ENCODE measurements around the gene LRP11.
"Not testable (repeated sequence)": the region's sequence is repeated elsewhere in the genome, so short reads cannot be mapped to it uniquely, and the experiment has no call there.

LRP11 gene, protein sequence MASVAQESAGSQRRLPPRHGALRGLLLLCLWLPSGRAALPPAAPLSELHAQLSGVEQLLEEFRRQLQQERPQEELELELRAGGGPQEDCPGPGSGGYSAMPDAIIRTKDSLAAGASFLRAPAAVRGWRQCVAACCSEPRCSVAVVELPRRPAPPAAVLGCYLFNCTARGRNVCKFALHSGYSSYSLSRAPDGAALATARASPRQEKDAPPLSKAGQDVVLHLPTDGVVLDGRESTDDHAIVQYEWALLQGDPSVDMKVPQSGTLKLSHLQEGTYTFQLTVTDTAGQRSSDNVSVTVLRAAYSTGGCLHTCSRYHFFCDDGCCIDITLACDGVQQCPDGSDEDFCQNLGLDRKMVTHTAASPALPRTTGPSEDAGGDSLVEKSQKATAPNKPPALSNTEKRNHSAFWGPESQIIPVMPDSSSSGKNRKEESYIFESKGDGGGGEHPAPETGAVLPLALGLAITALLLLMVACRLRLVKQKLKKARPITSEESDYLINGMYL

DNA sequence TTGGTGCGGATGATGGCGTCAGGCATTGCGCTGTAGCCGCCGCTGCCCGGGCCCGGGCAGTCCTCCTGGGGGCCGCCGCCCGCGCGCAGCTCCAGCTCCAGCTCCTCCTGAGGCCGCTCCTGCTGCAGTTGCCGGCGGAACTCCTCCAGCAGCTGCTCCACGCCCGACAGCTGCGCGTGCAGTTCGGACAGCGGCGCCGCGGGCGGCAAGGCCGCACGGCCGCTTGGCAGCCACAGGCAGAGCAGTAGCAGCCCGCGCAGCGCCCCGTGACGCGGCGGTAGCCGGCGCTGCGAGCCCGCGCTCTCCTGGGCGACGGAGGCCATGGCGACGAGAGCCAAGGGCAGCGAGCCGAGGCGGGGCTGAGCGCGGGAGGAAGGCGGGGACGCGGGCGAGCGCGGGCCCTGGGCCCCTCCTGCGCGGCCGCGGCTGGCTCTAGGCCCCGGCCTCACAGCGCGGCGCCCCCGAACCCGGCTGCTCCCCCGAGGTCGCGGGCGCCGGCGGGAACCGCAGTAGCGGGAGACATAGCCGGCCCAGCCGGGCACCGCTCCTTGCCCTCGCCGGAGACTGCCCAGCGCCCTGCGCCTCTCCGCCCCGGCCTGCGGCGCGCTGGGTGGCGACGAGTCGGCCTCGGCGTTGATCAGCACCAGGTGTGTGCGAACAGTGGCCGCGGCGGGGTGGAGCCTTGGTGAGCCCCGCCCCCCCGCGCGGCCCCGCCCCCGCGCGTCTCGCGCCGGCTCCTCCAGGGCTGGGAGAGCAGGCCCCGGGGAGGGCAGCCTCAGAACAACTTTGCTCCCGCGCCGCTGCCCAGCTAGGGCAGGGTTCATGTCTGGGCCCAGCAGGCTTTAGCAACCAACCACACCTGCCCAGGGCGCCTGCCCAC, at the start of gene LRP11:
TSS of gene LRP11 (minus strand) at position 662 of the 880 bp plus-strand sequence. CDS start at position 323, 339 bp downstream.
- peak; percentile 59 to 67 (median 62) for DNase-seq

DNA sequence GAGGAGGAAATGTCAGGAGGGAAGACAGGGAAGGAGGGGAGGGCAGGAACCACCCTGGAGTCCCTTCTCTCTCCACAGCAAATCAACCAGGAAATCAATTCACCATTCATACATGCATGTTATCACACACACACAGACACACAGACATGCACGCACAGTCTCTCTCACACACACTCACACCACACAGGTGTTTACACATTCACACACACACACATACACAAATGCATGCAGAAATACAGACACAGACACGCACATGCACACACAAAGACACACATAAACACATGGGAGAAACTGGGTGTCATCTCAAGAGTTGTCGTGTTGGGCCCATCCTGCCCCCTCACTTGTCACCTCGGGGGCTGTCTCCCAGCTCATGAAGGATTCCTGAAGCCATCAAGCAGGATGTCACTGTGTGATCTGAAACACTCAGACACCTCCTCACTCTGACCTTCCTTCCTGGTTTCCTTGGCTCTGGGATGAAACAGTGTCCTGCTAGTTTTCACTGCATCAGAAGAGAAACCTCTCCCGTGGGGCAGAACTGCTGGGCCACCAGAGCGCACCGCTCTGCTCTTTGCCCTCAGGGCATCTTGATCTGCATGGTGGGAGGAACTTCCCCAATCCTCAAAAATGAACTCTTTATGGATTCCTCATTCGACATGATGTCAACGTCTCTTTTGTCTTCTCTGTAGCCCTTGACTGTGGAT, 49.5 kb upstream of the LRP11 start:
- DNase-seq: no peak

DNA sequence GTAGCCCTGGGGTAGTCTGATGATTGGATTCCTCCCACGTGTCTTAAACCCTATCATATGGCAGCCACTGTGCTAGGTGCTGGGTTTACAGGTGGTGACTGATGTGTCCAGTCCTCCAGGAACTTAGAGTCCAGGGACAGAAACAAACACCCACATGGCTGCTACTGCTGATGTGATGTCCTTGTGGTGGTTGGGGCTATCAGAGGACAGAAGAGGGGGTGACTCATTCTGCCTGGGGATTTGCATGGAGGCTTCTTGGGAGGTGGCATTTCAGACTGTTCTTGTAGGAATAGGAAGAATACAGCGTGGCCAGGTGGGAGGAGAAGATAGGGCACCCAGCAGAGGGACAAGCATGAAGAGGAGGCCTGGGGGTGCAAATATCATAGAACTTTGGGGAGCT, 48.9 kb upstream of the LRP11 start:
- DNase-seq: no peak

DNA sequence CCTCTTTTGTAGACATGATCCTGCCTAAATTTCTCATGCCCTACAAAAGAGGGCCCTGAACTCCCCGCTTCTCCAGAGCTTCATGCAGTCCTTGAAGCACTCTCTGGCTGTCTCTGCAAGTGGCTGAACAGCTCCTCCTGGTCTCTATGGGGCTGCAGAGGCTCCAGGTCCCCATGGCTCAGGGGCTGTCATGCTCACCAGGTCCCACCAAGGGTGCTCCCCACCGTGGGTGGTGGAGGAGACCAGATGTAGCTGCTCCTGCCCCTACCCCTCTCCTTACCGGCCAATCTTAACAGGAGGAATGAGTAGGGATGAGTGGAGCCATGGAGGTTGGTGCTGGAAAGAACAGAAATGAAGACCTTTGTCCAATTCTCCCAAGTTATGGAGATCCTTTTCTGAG, 48.5 kb upstream of the LRP11 start:
- not testable (repeated sequence) for DNase-seq

DNA sequence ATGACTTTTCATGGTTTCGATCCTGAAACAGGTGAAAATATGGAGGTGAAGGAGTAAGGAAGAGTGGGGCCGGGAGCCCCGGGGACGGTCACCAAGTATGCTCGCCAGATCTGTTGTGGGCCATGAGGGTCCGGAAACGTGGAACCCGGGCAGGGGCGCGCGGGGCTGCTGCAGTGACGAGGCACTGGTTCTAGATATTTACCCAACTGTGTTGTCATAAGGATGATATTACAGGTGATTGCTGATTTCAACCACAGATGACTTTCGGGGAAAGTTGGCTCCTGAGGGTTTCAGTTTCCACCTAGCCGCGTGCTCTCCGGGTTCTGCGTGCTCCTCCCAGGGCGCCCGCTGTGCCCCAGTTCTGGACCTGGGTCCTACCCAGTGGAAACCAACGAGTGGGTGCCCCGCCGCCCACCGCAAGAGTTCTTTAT, 46.6 kb upstream of the LRP11 start:
- DNase-seq: no peak

DNA sequence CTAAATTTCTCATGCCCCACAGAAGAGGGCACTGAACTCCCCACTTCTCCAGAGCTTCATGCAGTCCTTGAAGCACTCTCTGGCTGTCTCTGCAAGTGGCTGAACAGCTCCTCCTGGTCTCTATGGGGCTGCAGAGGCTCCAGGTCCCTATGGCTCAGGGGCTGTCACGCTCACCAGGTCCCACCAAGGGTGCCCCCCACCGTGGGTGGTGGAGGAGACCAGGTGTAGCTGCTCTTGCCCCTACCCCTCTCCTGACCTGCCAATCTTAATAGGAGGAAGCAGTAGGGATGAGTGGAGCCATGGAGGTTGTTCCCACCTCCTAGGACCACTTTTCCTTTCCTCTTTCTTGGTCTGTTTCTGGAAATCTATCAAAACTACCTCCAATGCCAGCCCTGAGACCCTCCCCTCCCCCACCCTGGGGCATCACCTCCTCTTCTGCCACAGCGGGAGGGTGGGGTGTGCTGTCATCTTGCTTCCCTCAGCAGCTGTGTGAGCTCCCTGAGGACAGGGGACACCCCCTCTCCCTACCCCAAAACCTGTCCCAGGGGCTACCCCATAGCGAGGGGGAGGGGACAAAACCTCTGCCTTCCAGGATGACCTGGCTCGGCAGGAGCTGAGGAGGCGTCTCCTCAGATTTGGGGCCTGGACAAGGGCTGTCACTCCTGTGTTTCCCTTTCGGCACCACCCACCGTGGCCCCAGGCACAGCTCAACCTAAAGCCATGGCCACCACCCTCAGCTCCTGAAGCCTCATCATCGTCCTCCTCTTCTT, 45.7 kb upstream of the LRP11 start:
- DNase-seq: no peak

DNA sequence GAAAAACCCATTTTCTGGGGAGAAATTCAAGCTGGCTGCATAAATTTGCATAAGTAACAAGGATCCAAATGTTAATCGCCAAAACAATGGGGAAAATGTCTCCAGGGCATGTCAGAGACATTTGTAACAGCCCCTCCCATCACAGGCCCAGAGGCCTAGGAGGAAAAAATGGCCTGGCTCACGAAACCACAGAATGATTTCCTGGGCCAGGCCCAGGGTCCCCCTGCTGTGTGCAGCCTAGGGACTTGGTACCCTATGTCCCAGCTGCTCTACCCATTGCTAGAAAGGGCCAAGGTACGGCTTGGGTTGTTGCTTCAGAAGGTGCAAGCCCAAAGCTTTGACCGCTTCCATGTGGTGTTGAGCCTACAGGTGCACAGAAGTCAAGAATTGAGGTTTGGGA, 44.3 kb upstream of the LRP11 start:
- not testable (repeated sequence) for DNase-seq

DNA sequence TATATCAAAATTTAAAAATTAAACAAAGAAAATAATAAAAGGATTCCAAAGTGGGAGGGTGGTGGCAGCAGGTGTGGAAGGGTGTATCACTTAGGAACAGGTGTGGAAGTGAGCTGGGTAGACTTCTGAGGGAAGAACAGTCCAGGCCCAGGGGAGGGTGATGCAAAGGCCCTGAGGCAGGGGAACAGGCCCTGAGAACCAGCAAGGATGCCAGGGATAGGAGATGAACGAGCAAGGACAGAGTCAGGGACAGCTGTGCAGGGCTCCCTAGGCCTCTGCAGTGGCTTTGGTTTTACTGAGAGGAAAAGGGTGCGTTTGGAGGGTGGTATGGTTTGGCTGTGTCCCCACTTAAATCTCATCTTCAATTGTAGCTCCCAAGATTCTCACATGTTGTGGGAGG, 43.2 kb upstream of the LRP11 start:
- no peak for DNase-seq

DNA sequence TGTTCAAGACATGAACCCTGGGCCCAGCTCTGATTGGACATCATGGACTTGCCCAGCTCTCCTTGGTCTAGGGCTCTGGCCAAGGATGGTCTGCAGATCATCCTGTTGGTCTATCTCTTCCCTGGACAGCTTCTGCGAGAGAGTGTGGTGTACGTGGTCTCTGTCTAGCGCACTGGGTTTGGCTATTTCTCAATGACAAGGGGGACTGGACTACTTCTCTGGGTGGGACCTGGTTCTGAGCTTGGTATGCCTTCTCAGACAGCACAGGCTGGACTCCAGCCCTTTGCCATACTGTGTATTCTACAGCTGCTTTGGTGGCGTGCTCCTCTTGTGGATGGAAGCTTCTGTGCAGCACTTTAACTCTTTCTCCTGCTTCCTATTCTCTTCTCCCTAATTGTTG, 42.2 kb upstream of the LRP11 start:
- DNase-seq: no peak

DNA sequence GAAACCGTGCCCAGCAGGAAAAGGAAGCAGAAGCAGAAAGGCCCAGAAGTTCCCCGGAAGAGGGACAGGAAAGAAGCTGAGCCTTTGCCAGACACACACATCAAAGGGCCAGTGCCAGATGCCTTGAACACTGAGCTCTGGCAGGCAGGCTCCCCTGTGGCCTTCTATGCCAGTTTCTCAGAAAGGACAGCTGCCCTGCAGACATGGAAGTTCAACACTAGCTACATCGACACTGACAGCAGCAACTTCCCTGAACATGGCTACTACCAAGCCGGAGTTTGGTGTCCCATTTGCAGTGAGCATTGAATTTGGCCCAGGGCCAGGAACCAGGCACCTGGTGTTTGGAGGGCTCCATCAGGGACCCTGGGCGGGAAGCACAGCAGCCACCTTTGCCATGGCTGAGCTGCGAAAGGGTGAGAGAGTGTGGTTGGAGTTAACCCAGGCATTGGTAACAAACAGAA, 41.8 kb upstream of the LRP11 start:
- no peak for DNase-seq

DNA sequence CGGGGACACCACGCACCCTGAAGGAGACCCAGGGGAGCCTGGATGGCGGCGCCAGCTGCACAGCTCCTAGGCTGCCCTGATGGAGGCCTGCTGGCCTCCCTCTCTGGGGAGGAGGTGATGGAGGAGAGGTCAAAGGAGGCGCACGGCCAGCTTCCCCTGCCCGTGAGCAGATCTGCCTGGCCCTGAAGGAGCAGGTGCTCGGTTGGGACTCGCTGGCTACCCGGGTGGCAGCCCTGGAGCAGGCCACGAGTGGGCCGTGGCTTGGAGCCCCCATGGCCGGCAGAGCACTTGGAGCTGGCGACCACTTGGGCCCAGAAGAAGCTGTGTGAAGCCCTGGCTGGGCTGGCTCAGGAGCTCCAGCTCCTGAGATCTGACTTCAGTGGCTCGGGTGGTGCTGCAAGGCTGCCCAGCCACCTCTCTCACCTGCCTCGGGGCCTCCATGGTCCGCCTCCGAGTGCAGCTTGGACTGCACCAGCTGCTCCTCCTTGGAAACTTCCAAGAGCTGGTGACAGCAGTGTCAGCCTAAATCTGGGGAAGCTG, 41.3 kb upstream of the LRP11 start:
- no peak for DNase-seq

DNA sequence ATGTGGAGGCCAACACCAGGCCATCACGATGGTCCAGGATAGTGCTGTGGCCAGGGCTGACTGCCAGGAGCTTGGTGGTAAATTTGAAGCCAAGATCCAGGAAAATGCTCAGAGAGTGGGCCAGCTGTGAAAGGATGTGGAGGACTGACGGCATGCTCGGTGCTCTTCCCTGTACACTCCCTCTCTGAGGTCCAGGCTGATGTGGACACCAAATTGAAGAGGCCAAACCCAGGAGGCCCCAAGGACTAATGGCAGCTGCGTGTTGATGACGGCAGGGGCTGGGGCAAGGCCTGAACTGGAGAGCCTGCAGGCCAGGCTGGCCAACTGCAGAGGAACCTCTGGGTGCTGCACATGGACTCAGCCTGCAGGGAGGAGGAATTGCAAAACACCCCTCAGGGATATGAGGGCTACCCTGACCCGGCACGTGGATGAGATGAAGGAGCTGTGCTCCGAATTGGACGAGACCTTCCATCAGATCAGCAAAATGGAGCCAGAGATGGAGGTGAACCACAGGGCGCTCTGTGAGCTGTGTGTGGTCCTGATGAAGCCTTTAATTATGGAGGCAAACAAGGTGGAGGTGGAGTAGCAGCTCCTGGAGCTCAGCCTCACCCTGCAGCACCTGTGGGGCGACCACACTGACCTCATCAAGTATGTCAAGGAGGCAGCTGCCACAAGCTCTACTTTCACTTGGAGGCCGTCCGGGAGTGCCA, 40.7 kb upstream of the LRP11 start:
- DNase-seq: no peak

DNA sequence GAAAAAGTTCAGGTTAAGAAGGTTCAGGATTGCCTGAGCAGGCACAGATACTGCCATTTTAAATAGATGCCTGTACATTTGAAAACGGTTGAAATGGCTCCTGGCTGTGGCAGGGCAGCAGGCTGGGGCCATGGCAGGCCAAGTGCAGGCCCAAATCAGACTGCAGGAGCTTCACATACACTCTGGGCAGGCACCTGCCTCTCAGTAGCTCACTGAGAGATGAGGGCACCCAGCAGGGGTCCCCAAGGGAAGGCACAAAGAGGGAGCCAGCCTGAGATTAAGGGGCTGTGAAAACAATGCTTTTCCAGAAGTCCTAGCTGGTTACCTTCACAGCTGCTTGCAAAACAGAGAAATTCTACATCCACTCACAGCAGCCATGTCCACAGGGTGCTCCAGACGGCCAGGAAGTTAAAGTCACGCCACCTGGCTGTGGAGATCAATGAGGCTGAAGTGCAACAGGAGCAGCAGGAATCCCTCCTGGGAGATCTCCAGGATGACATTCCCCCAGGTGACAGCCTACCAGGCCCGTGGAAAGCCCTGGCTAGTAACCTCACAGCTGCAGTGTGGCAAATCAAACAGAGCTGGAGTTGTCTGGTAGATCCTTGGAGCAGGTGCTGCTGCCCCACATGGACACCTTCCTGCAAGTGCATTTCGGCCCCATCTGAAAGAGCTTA, 39.9 kb upstream of the LRP11 start:
- no peak for DNase-seq

DNA sequence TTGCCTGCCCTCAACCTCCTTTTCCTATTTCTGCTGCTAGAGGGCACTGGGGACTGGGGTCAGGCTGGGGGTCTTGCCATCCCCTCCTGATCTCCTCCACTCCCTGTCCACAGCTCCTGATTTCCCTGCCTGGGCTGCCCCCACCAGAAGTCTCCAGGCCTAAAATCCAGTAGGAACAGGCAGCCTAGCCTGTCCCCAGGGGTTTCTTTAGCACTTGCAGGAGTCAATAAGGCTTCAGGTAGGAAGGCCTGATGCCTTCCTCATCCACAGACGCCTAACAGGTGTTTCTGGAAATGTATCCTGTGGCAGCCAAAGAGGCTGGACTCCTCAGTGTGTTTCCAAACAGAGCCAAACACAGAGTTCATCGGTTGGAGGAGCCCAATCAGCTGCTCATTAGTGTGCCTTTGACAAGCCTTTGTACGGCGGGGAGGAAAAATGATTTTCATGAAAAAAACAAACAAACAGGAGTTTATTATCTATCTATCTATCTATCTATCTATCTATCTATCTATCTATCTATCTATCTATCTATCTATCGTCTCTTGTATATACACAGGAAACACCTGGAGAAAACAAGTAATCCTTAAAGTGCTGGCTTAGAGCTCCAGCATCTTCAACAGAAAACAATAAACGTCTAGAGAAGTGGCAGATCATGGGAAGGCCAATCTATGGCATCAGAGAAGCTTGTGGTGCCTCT, 37.4 kb upstream of the LRP11 start:
- no peak for DNase-seq

DNA sequence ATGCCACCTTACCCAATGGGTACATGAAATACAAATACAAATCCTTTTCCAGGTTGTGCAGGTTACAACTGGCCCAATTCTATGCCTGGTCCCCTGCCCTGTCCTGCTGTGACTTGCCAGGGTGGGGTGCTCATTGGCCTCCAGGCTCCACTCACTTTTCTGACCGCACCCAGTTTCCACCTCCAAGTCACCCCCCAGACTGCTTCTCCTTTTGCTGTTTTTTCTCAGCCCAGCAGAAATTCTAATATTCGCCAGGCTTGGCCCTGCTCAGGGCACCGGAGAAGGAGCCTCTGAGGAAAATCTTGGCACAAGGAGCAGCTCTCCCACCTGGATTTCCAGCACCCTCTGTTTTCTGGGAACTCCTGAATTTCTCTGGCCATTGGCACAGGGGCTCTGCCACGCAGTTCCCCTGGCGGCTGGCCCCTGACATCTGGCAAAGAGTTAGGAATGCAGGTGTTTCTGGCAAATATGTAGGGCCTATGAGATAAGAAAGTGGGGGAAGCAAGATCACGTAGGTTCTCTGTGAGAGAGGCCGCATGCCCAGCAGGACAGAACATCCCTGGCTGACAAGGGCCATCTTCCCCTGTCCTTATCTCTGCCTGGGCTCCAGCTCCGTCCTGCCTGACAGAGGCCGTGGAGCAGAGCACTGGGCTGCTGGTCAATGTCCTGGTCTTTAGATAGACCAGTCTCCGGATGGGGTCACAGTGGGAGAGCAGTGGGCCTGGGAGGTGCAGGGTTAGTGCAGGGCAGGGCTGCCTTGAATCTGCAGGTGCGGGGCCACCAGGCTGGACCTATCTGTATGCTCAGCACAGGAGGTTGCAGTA, 36.7 kb upstream of the LRP11 start:
- DNase-seq: no peak

DNA sequence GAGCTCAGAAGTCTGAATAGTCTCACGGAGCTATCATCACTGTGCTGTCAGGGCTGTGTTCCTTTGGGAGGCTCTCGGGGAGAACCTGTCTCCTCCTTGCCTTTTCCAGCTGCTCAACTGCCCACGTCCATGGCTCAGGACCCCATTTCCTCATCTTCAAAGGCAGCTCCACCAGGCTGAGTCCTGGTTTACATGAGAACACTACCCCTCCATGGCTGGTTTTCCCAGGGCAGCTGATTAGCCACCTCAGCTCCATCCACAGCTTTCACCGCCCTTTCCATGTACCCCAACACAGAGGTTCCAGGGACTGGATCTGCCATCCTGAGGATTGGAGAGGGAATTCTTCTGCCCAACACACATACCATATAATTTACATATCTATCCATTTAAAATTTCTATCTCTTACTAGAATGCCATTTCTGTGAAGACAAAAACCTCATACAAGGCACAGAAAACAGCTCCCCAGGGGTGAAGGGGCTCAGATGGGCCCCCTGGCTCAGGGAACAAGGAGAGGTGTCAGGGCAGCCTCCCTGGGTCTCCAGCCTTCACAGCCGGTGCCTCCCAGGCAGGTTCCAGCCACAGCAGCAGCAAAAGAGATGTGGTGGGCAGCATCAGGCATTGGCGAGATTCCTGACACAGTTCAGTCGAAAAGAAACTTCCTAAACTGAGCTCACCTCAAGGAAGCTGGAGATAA, 35.9 kb upstream of the LRP11 start:
- no peak for DNase-seq

DNA sequence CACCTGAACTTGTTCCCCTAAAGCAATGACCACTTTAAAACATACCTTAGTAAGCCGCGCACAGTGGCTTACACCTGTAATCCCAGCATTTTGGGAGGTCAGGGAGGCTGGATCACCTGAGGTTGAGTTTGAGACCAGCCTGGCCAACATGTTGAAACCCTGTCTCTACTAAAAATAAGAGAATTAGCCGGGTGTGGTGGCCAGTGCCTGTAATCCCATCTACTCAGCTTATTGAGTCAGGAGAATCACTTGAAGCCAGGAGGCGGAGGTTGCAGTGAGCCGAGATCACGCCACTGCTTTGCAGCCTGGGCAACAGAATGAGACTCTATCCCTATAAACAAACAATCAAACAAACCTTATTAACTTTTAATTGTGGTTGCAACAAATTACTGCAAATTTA, 35.3 kb upstream of the LRP11 start:
- no peak for DNase-seq

DNA sequence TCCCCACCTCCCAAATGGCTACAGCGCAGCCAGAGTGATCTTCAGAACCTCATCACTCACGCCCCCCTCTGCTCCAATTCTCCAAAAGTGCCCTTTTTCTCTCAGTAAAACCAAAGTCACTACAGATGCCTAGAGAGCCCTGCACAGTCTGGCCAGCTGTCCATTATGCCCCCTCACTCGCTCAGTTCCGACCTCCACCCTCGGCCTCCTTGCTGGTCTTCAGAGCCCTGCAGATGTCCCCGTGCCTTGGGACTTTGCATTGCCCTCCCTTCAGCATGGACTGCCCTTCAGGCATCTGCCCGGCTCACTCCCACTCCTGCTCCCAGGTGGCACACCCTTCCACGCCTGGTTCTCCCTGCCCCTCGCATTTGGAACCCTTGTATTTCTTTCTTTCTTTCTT, 34.8 kb upstream of the LRP11 start:
- no peak for DNase-seq

All from activated CD4-positive, CD25-positive, alpha-beta regulatory T cell (primary cell).